COLO668 (cell line): Measurements from ENCODE around the gene ACACA.
A peak's percentile ranks its signal among the peaks of the same experiment; 100 is the strongest.

Source experiments
- DNase-seq: peaks from one replicate; lab custom pipeline; 2025; ENCODE audit not compliant: unreplicated experiment; lab: John Stamatoyannopoulos, UW

The ACACA gene

GRCh38 chr17:37234106-37234505 is 172.5 kb downstream of the ACACA start:
- no peak for DNase-seq

- no peak for DNase-seq
These were observed 173.6 kb downstream of the ACACA start for GRCh38 chr17:37233036-37233435.

GRCh38 chr17:37231887-37232286 is 174.7 kb downstream of the ACACA start:
- DNase-seq, result no peak

GRCh38 chr17:37230633-37231032 is 176.0 kb downstream of the ACACA start:
- no peak for DNase-seq

GRCh38 chr17:37225465-37225864 is 181.2 kb downstream of the ACACA start:
- no peak for DNase-seq

GRCh38 chr17:37221865-37222264 is 184.8 kb downstream of the ACACA start:
- DNase-seq, result no peak

- peak; percentile 1 for DNase-seq
These were observed 186.1 kb downstream of the ACACA start for GRCh38 chr17:37220607-37220953.

- no peak for DNase-seq
These were observed 186.6 kb downstream of the ACACA start for GRCh38 chr17:37219876-37220606.

- no peak for DNase-seq
These were observed 187.8 kb downstream of the ACACA start for GRCh38 chr17:37218849-37219248.

GRCh38 chr17:37214416-37214815 is 192.2 kb downstream of the ACACA start:
- DNase-seq, result no peak

GRCh38 chr17:37213927-37214326 is 192.7 kb downstream of the ACACA start:
- no peak for DNase-seq

- DNase-seq, result no peak
These were observed 194.5 kb downstream of the ACACA start for GRCh38 chr17:37212179-37212578.

- DNase-seq, result no peak
These were observed 195.5 kb downstream of the ACACA start for GRCh38 chr17:37211136-37211535.

- no peak for DNase-seq
These were observed 199.5 kb downstream of the ACACA start for GRCh38 chr17:37207103-37207502.

- DNase-seq, result no peak
These were observed 200.3 kb downstream of the ACACA start for GRCh38 chr17:37206299-37206698.

- no peak for DNase-seq
These were observed 206.1 kb downstream of the ACACA start for GRCh38 chr17:37200497-37200896.

GRCh38 chr17:37197336-37197735 is 209.3 kb downstream of the ACACA start:
- DNase-seq, result no peak

GRCh38 chr17:37194208-37194607 is 212.4 kb downstream of the ACACA start:
- no peak for DNase-seq

- DNase-seq, result no peak
These were observed 215.4 kb downstream of the ACACA start for GRCh38 chr17:37191219-37191618.

GRCh38 chr17:37190493-37190892 is 216.1 kb downstream of the ACACA start:
- no peak for DNase-seq

GRCh38 chr17:37188157-37188556 is 218.5 kb downstream of the ACACA start:
- DNase-seq, result no peak

GRCh38 chr17:37187262-37187661 is 219.4 kb downstream of the ACACA start:
- no peak for DNase-seq

- DNase-seq, result no peak
These were observed 223.7 kb downstream of the ACACA start for GRCh38 chr17:37182786-37183465.
